ENCODE data around the gene NPHP1. TPM values are rescaled to one million over a fixed set of nuclear protein-coding genes. Genes with fewer than 3 reads are reported as not detected.
A peak's percentile ranks its signal among the peaks of the same experiment; 100 is the strongest.

The NPHP1 gene
- total RNA-seq, 1 experiment from 2014 or later = 4.7 TPM

DNA sequence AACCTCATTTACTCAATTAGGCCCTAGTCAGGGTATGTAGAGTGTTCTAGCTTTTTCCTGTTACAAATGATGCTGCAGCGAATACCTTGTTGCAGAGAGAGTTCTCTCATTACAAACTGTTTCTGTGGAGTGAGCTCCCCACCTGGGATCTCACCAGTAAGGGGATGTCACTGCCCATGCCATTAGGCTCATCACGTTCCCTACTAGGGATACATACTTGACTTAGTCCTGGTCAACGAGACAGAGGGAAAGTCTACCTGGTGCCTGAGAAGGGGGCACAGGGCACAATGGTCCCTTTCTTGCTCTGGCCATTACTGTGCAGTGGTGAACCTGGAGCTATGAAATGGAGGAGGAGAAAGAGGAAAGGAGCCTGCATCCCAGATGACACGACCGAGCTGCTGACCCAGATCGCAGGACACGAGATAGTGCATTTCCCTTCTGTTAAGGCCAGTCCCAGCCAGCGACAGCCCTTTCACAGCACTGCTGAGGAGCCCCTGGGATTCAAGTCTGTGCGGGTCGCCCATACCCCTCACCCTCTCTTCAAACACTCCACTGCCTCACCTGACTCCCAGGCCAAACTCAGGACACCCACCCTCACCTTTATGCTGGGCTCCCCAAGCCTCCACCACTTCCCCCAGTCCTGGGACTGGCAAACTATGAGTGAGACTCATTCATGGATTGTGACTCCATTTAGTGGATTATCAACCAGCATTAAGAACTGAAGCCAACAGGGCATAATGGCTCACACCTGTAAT is 105.2 kb downstream of the NPHP1 start:
- Histone ChIP-seq H3K36me3 (ENCODE audit: control insufficient read depth in 1 of 2, insufficient read depth in 2 of 2, low read length in 2 of 2) (peaks cover 0 to 33% of the 10 kb centered on the region in 2 experiments; a peak in 2 of 4 replicates), H3K4me1 (ENCODE audit: control insufficient read depth in 1 of 2, insufficient read depth in 2 of 2, low read length in 2 of 2) (peaks cover 71 to 96% of the 10 kb centered on the region in 2 experiments), H3K79me2 (ENCODE audit: insufficient read depth, low read length) (peaks cover 96% of the 10 kb centered on the region), H3K9me3 (ENCODE audit: control insufficient read depth in 1 of 2, insufficient read depth in 1 of 2, low read depth in 1 of 2, low read length in 2 of 2) (no peaks in the 10 kb centered on the region), H3K4me3 (replicated peaks in 1 of 2; ENCODE audit: low read depth in 1 of 2, low read length in 2 of 2) (no peak overlapping the region), H3K9me2 (ENCODE audit: insufficient read depth) (no peaks in the 10 kb centered on the region), H4K20me1 (ENCODE audit: insufficient read depth) (no peaks in the 10 kb centered on the region), H2AFZ (ENCODE audit: low read depth, low read length, poor library complexity, severe bottlenecking) (no peak overlapping the region), H3K27me3 (ENCODE audit: insufficient read depth, low read length) (no peaks in the 10 kb centered on the region), H3K27ac (ENCODE audit: low read depth, low read length) (peak overlapping the region; percentile 100), H3K9ac (ENCODE audit: low read length) (peak overlapping the region; percentile 78), H3K4me2 (ENCODE audit: low read length) (peak overlapping the region; percentile 65)
- intact Hi-C loops (cut with micrococcal nuclease) = no loop called here
- ATAC-seq = no peak
- ChIA-PET RAD21 (ENCODE audit: low non-redundant PET in 1 of 2, low total read pairs in 2 of 2, uncharacterized antibody in 2 of 2, unreplicated experiment in 2 of 2) (no interaction called here), CTCF (no interaction called here), POLR2A (no interaction called here)
- TF ChIP-seq JUND (IDR thresholded peaks at IDR 0.05) (no peak), SRF (IDR thresholded peaks at IDR 0.05; ENCODE audit: low read depth) (no peak), MAX (IDR thresholded peaks at IDR 0.05) (no peak), SP1 (IDR thresholded peaks at IDR 0.05; ENCODE audit: low read depth) (no peak), YY1 (IDR thresholded peaks at IDR 0.05; ENCODE audit: extremely low read depth, insufficient replicate concordance, low read depth, low read length) (no peak), TCF7L2 (IDR thresholded peaks at IDR 0.05; ENCODE audit: borderline replicate concordance, extremely low read depth, insufficient read depth, insufficient read length) (no peak), ZFX (IDR thresholded peaks at IDR 0.05) (no peak), EZH2phosphoT487 (IDR thresholded peaks at IDR 0.05; ENCODE audit: borderline replicate concordance) (no peak), ZNF274 (IDR thresholded peaks at IDR 0.05; ENCODE audit: low read depth, low read length) (no peak), POLR2AphosphoS5 (IDR thresholded peaks at IDR 0.05; ENCODE audit: low read depth, low read length) (no peak), CEBPB (IDR thresholded peaks at IDR 0.05; ENCODE audit: low read depth) (no peak), FOSL1 (IDR thresholded peaks at IDR 0.05; ENCODE audit: low read depth) (no peak), EGR1 (IDR thresholded peaks at IDR 0.05; ENCODE audit: low read depth) (no peak), CBX3 (IDR thresholded peaks at IDR 0.05; ENCODE audit: low read depth) (no peak), EZH2 (IDR thresholded peaks at IDR 0.05) (no peak), RAD21 (IDR thresholded peaks at IDR 0.05; ENCODE audit: low read depth) (no peak)
- TF ChIP-seq, protein P1, sequence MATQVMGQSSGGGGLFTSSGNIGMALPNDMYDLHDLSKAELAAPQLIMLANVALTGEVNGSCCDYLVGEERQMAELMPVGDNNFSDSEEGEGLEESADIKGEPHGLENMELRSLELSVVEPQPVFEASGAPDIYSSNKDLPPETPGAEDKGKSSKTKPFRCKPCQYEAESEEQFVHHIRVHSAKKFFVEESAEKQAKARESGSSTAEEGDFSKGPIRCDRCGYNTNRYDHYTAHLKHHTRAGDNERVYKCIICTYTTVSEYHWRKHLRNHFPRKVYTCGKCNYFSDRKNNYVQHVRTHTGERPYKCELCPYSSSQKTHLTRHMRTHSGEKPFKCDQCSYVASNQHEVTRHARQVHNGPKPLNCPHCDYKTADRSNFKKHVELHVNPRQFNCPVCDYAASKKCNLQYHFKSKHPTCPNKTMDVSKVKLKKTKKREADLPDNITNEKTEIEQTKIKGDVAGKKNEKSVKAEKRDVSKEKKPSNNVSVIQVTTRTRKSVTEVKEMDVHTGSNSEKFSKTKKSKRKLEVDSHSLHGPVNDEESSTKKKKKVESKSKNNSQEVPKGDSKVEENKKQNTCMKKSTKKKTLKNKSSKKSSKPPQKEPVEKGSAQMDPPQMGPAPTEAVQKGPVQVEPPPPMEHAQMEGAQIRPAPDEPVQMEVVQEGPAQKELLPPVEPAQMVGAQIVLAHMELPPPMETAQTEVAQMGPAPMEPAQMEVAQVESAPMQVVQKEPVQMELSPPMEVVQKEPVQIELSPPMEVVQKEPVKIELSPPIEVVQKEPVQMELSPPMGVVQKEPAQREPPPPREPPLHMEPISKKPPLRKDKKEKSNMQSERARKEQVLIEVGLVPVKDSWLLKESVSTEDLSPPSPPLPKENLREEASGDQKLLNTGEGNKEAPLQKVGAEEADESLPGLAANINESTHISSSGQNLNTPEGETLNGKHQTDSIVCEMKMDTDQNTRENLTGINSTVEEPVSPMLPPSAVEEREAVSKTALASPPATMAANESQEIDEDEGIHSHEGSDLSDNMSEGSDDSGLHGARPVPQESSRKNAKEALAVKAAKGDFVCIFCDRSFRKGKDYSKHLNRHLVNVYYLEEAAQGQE (IDR thresholded peaks at IDR 0.05; ENCODE audit: low read depth) = no peak
- TF ChIP-seq, protein P2, sequence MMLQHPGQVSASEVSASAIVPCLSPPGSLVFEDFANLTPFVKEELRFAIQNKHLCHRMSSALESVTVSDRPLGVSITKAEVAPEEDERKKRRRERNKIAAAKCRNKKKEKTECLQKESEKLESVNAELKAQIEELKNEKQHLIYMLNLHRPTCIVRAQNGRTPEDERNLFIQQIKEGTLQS (IDR thresholded peaks at IDR 0.05) = no peak
- BruUV-seq (replicated peaks) = no TSS peak
- no peak for DNase-seq (ENCODE audit: low read depth, low spot score)
